GM23248 (cell line): ENCODE data around the gene TMC8.

Source experiments
- EZH2 ChIP-seq: fragments of 200-600 bp; sonication (generic); IDR thresholded peaks from 2 replicates; pipeline ENCODE4 v1.6.1; 2018; ENCODE audit warnings: antibody characterized with exemption, mild to moderate bottlenecking; ENCODE audit not compliant: insufficient read depth, poor library complexity, severe bottlenecking
- EZH2phosphoT487 ChIP-seq: fragments of 200-600 bp; sonication (generic); IDR thresholded peaks from 2 replicates; pipeline ENCODE4 v1.6.1; 2018; ENCODE audit warnings: antibody characterized with exemption, moderate library complexity, mild to moderate bottlenecking, low read depth; ENCODE audit not compliant: insufficient read depth

GRCh38 chr17:78128551-78129350 is 1.8 kb upstream of the TMC8 start, which contains the start of gene TMC6:
- TF ChIP-seq EZH2 (peak; percentile 33), EZH2phosphoT487 (no peak)
